B cell (primary cell): ENCODE measurements around the gene SIGLEC10. TPM values are rescaled to one million over a fixed set of nuclear protein-coding genes. Genes with fewer than 3 reads are reported as not detected.

Source experiments
- ATAC-seq: fragments of 200-7000 bp; cut with Tn5 transposase; one replicate; pipeline ENCODE4 v1.10.0; 2021; ENCODE audit warnings: low read depth, mild to moderate bottlenecking, moderate number of reproducible peaks, moderate library complexity
- CTCF ChIA-PET: fragments of 350-600 bp; sonication (Branson Sonifier 250); formaldehyde crosslinking; loops from one replicate; lab custom pipeline; 2021; ENCODE audit warnings: antibody characterized with exemption, inconsistent platforms; lab: Charles Lee
- POLR2A ChIA-PET: fragments of 350-600 bp; sonication (Branson Sonifier 250); formaldehyde crosslinking; loops from one replicate; lab custom pipeline; 2021; ENCODE audit warnings: antibody characterized with exemption; lab: Charles Lee
- DNase-seq: peaks from one replicate; pipeline ENCODE4 v3.0.0; 2013
- H2AFZ ChIP-seq: 2 replicates; pipeline ENCODE4 v1.6.1; 2012; ENCODE audit warnings: mild to moderate bottlenecking, low read depth, low read length; ENCODE audit not compliant: insufficient read depth, poor library complexity, severe bottlenecking
- H3K27ac ChIP-seq, 2 donors: 1 replicate in 1 of 2; 2 replicates in 1 of 2; pipeline ENCODE4 v1.5.1; 2012 to 2013; ENCODE audit warnings: low read length in 2 of 2, mild to moderate bottlenecking in 2 of 2, moderate library complexity in 1 of 2
- H3K27me3 ChIP-seq, 4 experiments: fragments of 200-600 bp in 1 of 4; sonication (generic) in 1 of 4; replicated peaks in 1 of 4; 1 replicate in 2 of 4; 2 replicates in 2 of 4; pipeline versions ENCODE4 v1.6.1 to v1.7.0; 2013 to 2016; ENCODE audit warnings: low read length in 3 of 4, mild to moderate bottlenecking in 2 of 4, mixed read lengths in 1 of 4, moderate library complexity in 1 of 4; ENCODE audit not compliant: insufficient read depth in 4 of 4, control insufficient read depth in 3 of 4; ENCODE audit errors: control extremely low read depth in 1 of 4
- H3K36me3 ChIP-seq, 2 experiments: replicated peaks in 1 of 2; 1 replicate in 1 of 2; 2 replicates in 1 of 2; pipeline versions ENCODE4 v1.6.1 to v1.7.1; 2013; ENCODE audit warnings: low read length in 1 of 2; ENCODE audit not compliant: insufficient read depth in 2 of 2, control insufficient read depth in 1 of 2; ENCODE audit errors: control extremely low read depth in 1 of 2, extremely low read depth in 1 of 2
- H3K4me1 ChIP-seq, 2 donors: fragments of 200-600 bp in 1 of 2; sonication (generic) in 1 of 2; 1 replicate in 1 of 2; 2 replicates in 1 of 2; pipeline versions ENCODE4 v1.5.1 to v1.6.1; 2013 to 2017; ENCODE audit warnings: low read length in 2 of 2; ENCODE audit not compliant: control insufficient read depth in 2 of 2, insufficient read depth in 2 of 2
- H3K4me2 ChIP-seq: replicated peaks from 2 replicates; pipeline ENCODE3; 2012; ENCODE audit warnings: mild to moderate bottlenecking, low read depth, low read length; ENCODE audit not compliant: poor library complexity, severe bottlenecking
- H3K4me3 ChIP-seq, 5 experiments: fragments of 200-600 bp in 1 of 5; sonication (generic) in 1 of 5; 1 replicate in 3 of 5; 2 replicates in 2 of 5; pipeline versions ENCODE4 v1.5.1 to v1.7.0; 2011 to 2016; ENCODE audit warnings: low read length in 4 of 5, mild to moderate bottlenecking in 4 of 5, low read depth in 2 of 5, control low read depth in 1 of 5, moderate library complexity in 1 of 5; ENCODE audit not compliant: insufficient read depth in 1 of 5; ENCODE audit errors: control extremely low read depth in 1 of 5, extremely low read depth in 1 of 5
- H3K79me2 ChIP-seq: fragments of 200-600 bp; sonication (generic); one replicate; pipeline ENCODE4 v1.6.0; 2016; ENCODE audit warnings: low read length; ENCODE audit not compliant: control insufficient read depth, insufficient read depth
- H3K9ac ChIP-seq: fragments of 200-600 bp; sonication (generic); 2 replicates; pipeline ENCODE4 v1.6.1; 2017; ENCODE audit warnings: mild to moderate bottlenecking, low read length, moderate library complexity
- H3K9me3 ChIP-seq, 3 donors: one replicate each; pipeline versions ENCODE4 v1.6.1 to v1.7.1; 2013; ENCODE audit warnings: low read length in 2 of 3; ENCODE audit not compliant: control insufficient read depth in 2 of 3, insufficient read depth in 1 of 3; ENCODE audit errors: control extremely low read depth in 1 of 3
- H4K20me1 ChIP-seq: 2 replicates; pipeline ENCODE4 v1.6.0; 2012; ENCODE audit warnings: mild to moderate bottlenecking, low read length; ENCODE audit not compliant: insufficient read depth, control insufficient read depth, poor library complexity, severe bottlenecking
- H3K27ac Mint-ChIP-seq: one replicate; pipeline ENCODE4 v1.8.0; 2021; ENCODE audit warnings: mixed read lengths
- H3K27me3 Mint-ChIP-seq: one replicate; pipeline ENCODE4 v1.8.0; 2021; ENCODE audit warnings: mixed read lengths
- H3K4me1 Mint-ChIP-seq: one replicate; pipeline ENCODE4 v1.8.0; 2021; ENCODE audit warnings: mixed read lengths
- H3K4me3 Mint-ChIP-seq: one replicate; pipeline ENCODE4 v1.8.0; 2021; ENCODE audit warnings: mixed read lengths
- H3K9me3 Mint-ChIP-seq: one replicate; pipeline ENCODE4 v1.8.0; 2022; ENCODE audit warnings: mixed read lengths; ENCODE audit not compliant: insufficient read depth
- CTCF ChIP-seq: fragments of 200-600 bp; IDR thresholded peaks from one replicate; pipeline ENCODE4 v1.8.0; 2022; ENCODE audit warnings: antibody characterized with exemption, mild to moderate bottlenecking
- EZH2 ChIP-seq: IDR thresholded peaks from 2 replicates; pipeline ENCODE4 v1.6.1; 2012; ENCODE audit warnings: borderline replicate concordance, low read depth, mild to moderate bottlenecking, moderate library complexity, low read length; ENCODE audit not compliant: insufficient read depth, poor library complexity, severe bottlenecking
- WGBS: methylation state at CpG from one replicate; pipeline ENCODE4 v1.1.5; 2013; ENCODE audit warnings: missing lambda C conversion rate; ENCODE audit not compliant: insufficient coverage; 5-methylcytosine and 5-hydroxymethylcytosine counted together
- intact Hi-C: fragments of 100-400 bp; cut with micrococcal nuclease; formaldehyde crosslinking; loops from one replicate; pipeline ENCODE4 v1.10.0; 2022
- polyA plus RNA-seq: library from polyadenylated mRNA; depleted of rRNA; stranded (reverse); fragments of >200 nt; gene quantifications from 2 replicates; pipeline ENCODE4 v1.2.3, GENCODE V29; 2012
- total RNA-seq, 2 donors: library from RNA; stranded (reverse); fragments of 120-200 nt in 1 of 2; gene quantifications; 1 replicate in 1 of 2; 2 replicates in 1 of 2; pipeline versions ENCODE4 v1.2.3 to v1.2.4, GENCODE V29; 2013 to 2022

SIGLEC10 gene
- total and polyA plus RNA-seq, 2 donors (not counting 1 experiment from before 2014, with no cell fraction given) = 49.1 to 87.6 TPM

- DNase-seq = no peak
- H4K20me1 ChIP-seq = no peaks in the 10 kb centered on the region
- intact Hi-C loops = no loop called here
- Mint-ChIP-seq H3K27me3 (peaks cover 32% of the 10 kb centered on the region), H3K9me3 (no peaks in the 10 kb centered on the region), H3K4me1 (no peaks in the 10 kb centered on the region), H3K27ac (no peak overlapping the region), H3K4me3 (no peak overlapping the region)
- ChIA-PET CTCF (interaction anchor here (1.1 to 2.1 kb wide), 3 partner anchors 10 to 199 kb away, joined by 3 to 12 read pairs (median 6); no protein-coding TSS in a partner anchor), POLR2A (no interaction called here)
- H3K4me1 ChIP-seq = peaks cover 0 to 7% of the 10 kb centered on the region in 2 donors
- no peak for TF ChIP-seq EZH2
- TF ChIP-seq CTCF = no peak
- no peak overlapping the region for H3K4me2 ChIP-seq
- H3K27me3 ChIP-seq = peaks cover 0 to 28% (median 10%) of the 10 kb centered on the region in 4 experiments
- no peaks in the 10 kb centered on the region for H3K79me2 ChIP-seq
- no peak overlapping the region for H3K4me3 ChIP-seq
- H2AFZ ChIP-seq = no peak overlapping the region
- no peak overlapping the region for H3K9ac ChIP-seq
- WGBS = 78% methylated on average over 7 of the region's 7 CpGs
- no peaks in the 10 kb centered on the region for H3K36me3 ChIP-seq
- no peak overlapping the region for H3K27ac ChIP-seq
- ATAC-seq = no peak
- peaks cover 0 to 9% (median 0%) of the 10 kb centered on the region in 3 donors for H3K9me3 ChIP-seq
These were observed 44.8 kb upstream of the SIGLEC10 start for GRCh38 chr19:51462276-51462675.

- no peaks in the 10 kb centered on the region for H3K4me1 Mint-ChIP-seq
- WGBS = 68% methylated on average over 8 of the region's 8 CpGs
- ChIA-PET CTCF (interaction anchor here (1.1 to 2.1 kb wide), 3 partner anchors 10 to 200 kb away, joined by 3 to 12 read pairs (median 6); no protein-coding TSS in a partner anchor), POLR2A (no interaction called here)
- Histone ChIP-seq H3K4me2 (no peak overlapping the region), H2AFZ (no peak overlapping the region), H3K9me3 (peaks cover 0 to 9% (median 0%) of the 10 kb centered on the region in 3 donors), H3K27me3 (peaks cover 0 to 28% (median 10%) of the 10 kb centered on the region in 4 experiments), H4K20me1 (no peaks in the 10 kb centered on the region), H3K4me3 (no peak overlapping the region), H3K36me3 (no peaks in the 10 kb centered on the region), H3K9ac (no peak overlapping the region), H3K27ac (no peak overlapping the region), H3K79me2 (no peaks in the 10 kb centered on the region), H3K4me1 (peaks cover 0 to 7% of the 10 kb centered on the region in 2 donors)
- ATAC-seq = no peak
- TF ChIP-seq CTCF (no peak), EZH2 (no peak)
- DNase-seq = no peak
- no peak overlapping the region for H3K27ac Mint-ChIP-seq
- intact Hi-C loops = no loop called here
- peaks cover 30% of the 10 kb centered on the region for H3K27me3 Mint-ChIP-seq
- H3K4me3 Mint-ChIP-seq = no peak overlapping the region
- no peaks in the 10 kb centered on the region for H3K9me3 Mint-ChIP-seq
These were observed 44.3 kb upstream of the SIGLEC10 start for GRCh38 chr19:51461723-51462161.
